Measurements from ENCODE around the gene KDM8.
A peak's percentile ranks its signal among the peaks of the same experiment; 100 is the strongest.

The KDM8 gene

DNA sequence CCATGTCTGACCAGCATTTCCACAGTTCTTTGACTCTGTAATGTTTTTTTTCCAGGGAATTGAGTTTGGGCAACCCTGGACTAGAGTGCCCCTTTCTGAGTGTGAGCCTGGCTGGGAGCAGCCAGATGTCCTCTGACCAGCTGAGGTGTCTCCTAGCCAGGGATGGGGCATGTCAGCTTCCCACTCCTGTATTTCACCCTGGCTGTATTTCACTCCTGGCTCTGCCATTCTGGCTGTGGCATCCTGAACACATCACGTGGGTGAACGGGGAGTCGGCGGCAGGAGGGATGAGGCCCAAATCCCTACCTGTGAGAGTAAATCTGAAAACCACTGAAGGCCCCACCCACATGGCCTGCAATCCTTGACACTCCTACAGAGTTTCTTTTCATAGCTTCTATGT, 31.3 kb downstream of the KDM8 start:
- peaks cover 7% of the 10 kb centered on the region; the same call in 1 of the 2 replicates for H3F3A ChIP-seq (ENCODE audit: low read depth)
- no peaks in the 10 kb centered on the region for H3K27me3 ChIP-seq (ENCODE audit: insufficient read depth, low read length, poor library complexity, severe bottlenecking)
- H3K9me3 ChIP-seq (ENCODE audit: insufficient read depth, low read depth, low read length): no peaks in the 10 kb centered on the region
- peaks cover 8% of the 10 kb centered on the region; the same call in 1 of the 2 replicates for H3K79me2 ChIP-seq (ENCODE audit: insufficient read depth, low read length)
- peak overlapping the region; percentile 63 for H3K4me2 ChIP-seq (ENCODE audit: low read depth, low read length, poor library complexity, severe bottlenecking)
- H3K9ac ChIP-seq (ENCODE audit: low read depth, low read length, poor library complexity, severe bottlenecking): peak overlapping the region; percentile 67
- H2AFZ ChIP-seq (ENCODE audit: low read length): no peak overlapping the region
- no peak for TF ChIP-seq EZH2phosphoT487 (IDR thresholded peaks at IDR 0.05; ENCODE audit: borderline replicate concordance)
- TF ChIP-seq, protein P1, sequence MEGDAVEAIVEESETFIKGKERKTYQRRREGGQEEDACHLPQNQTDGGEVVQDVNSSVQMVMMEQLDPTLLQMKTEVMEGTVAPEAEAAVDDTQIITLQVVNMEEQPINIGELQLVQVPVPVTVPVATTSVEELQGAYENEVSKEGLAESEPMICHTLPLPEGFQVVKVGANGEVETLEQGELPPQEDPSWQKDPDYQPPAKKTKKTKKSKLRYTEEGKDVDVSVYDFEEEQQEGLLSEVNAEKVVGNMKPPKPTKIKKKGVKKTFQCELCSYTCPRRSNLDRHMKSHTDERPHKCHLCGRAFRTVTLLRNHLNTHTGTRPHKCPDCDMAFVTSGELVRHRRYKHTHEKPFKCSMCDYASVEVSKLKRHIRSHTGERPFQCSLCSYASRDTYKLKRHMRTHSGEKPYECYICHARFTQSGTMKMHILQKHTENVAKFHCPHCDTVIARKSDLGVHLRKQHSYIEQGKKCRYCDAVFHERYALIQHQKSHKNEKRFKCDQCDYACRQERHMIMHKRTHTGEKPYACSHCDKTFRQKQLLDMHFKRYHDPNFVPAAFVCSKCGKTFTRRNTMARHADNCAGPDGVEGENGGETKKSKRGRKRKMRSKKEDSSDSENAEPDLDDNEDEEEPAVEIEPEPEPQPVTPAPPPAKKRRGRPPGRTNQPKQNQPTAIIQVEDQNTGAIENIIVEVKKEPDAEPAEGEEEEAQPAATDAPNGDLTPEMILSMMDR (conservative IDR thresholded peaks at IDR 0.05; ENCODE audit: low read length): no peak
- no peaks in the 10 kb centered on the region for H3K9me2 ChIP-seq (replicated peaks; ENCODE audit: low read depth, low read length)
- H3K4me1 ChIP-seq (ENCODE audit: insufficient read depth, low read length, poor library complexity, severe bottlenecking): peaks cover 84% of the 10 kb centered on the region
- H3K36me3 ChIP-seq (ENCODE audit: insufficient read depth, low read length): no peaks in the 10 kb centered on the region
- no peaks in the 10 kb centered on the region for H4K20me1 ChIP-seq (ENCODE audit: insufficient read depth, low read length, poor library complexity, severe bottlenecking)
- peak overlapping the region; percentile 54 for H3K4me3 ChIP-seq (ENCODE audit: low read length, poor library complexity, severe bottlenecking)

DNA sequence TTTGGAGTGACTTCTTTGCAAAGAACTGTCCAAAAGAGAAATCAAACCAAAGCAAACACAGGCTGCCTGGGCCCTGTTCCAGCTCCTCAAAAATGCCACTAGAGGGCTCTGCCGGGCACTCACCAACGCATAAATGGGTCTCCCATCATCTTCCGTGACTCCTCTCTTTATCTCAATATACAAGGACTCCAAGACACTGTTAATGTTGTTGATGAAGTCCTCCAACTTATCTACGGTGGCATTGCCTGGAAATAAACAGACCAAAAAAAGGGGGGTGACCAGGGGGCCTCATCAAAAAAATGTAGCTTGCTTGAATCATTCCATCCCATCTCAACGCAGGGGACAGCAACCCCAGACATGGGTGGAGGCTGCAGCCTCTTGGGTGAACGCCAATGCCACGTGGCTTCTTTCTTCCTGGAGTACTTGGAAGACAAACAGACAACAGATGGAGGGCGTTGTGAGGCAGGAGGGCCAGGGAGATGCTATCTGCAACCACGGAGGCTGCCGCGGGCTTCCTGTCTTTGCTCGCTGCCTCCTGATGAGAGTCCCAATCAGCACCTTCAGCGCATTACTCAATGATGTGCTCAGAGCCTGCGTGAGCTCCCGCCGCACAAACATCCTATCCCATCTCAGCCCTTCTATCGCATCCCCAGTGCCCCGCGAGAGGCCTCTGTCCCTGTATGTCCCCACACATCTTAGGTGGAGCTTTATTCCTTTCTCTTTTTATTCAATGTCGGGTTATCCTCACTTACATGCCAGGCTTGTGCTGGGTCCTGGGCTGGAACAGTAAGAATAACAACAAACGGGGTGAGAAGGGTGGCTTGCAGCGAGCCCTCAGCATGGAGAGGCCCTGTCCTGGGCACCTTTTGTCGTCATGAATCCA, 32.0 kb downstream of the KDM8 start:
- Histone ChIP-seq H3K9me3 (ENCODE audit: insufficient read depth, low read depth, low read length) (no peaks in the 10 kb centered on the region), H4K20me1 (ENCODE audit: insufficient read depth, low read length, poor library complexity, severe bottlenecking) (no peaks in the 10 kb centered on the region), H3K36me3 (ENCODE audit: insufficient read depth, low read length) (no peaks in the 10 kb centered on the region), H3K9ac (ENCODE audit: low read depth, low read length, poor library complexity, severe bottlenecking) (peak overlapping the region; percentile 67), H3K79me2 (ENCODE audit: insufficient read depth, low read length) (peaks cover 8% of the 10 kb centered on the region; the same call in 1 of the 2 replicates), H3K9me2 (replicated peaks; ENCODE audit: low read depth, low read length) (no peaks in the 10 kb centered on the region), H3K4me1 (ENCODE audit: insufficient read depth, low read length, poor library complexity, severe bottlenecking) (peaks cover 82% of the 10 kb centered on the region), H3K27me3 (ENCODE audit: insufficient read depth, low read length, poor library complexity, severe bottlenecking) (no peaks in the 10 kb centered on the region), H3F3A (ENCODE audit: low read depth) (peaks cover 7% of the 10 kb centered on the region; the same call in 1 of the 2 replicates), H3K4me3 (ENCODE audit: low read length, poor library complexity, severe bottlenecking) (peak overlapping the region; percentile 54), H3K4me2 (ENCODE audit: low read depth, low read length, poor library complexity, severe bottlenecking) (peak overlapping the region; percentile 63), H2AFZ (ENCODE audit: low read length) (peak overlapping the region; percentile 72)
- TF ChIP-seq, protein P1 (conservative IDR thresholded peaks at IDR 0.05; ENCODE audit: low read length): peak; percentile 96
- TF ChIP-seq EZH2phosphoT487 (IDR thresholded peaks at IDR 0.05; ENCODE audit: borderline replicate concordance): no peak

DNA sequence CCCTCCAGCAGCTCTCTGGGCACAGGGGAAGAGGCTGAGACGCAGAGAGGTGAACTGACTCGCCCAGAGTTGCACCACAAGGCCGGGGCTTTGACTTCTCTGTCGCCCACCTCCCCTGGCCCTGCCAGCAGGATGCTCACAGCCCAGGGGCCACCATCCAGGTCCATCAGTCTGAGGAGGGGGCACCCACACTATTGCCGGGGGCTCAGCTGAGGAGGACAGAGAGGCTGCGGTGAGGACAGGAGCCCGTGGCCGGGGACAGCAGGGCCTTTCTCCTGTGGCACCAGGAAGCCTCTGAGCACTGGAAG, 32.6 kb downstream of the KDM8 start:
- Histone ChIP-seq H2AFZ (ENCODE audit: low read length) (0 out of 2 replicates have a peak overlapping the region, but pooled peaks have one; percentile 72), H3F3A (ENCODE audit: low read depth) (peaks cover 7% of the 10 kb centered on the region; the same call in 1 of the 2 replicates), H4K20me1 (ENCODE audit: insufficient read depth, low read length, poor library complexity, severe bottlenecking) (no peaks in the 10 kb centered on the region), H3K9me2 (replicated peaks; ENCODE audit: low read depth, low read length) (no peaks in the 10 kb centered on the region), H3K27me3 (ENCODE audit: insufficient read depth, low read length, poor library complexity, severe bottlenecking) (no peaks in the 10 kb centered on the region), H3K4me3 (ENCODE audit: low read length, poor library complexity, severe bottlenecking) (peak overlapping the region; percentile 54), H3K36me3 (ENCODE audit: insufficient read depth, low read length) (no peaks in the 10 kb centered on the region), H3K4me1 (ENCODE audit: insufficient read depth, low read length, poor library complexity, severe bottlenecking) (peaks cover 80% of the 10 kb centered on the region), H3K9ac (ENCODE audit: low read depth, low read length, poor library complexity, severe bottlenecking) (peak overlapping the region; percentile 67), H3K9me3 (ENCODE audit: insufficient read depth, low read depth, low read length) (no peaks in the 10 kb centered on the region), H3K4me2 (ENCODE audit: low read depth, low read length, poor library complexity, severe bottlenecking) (peak overlapping the region; percentile 63), H3K79me2 (ENCODE audit: insufficient read depth, low read length) (peaks cover 8% of the 10 kb centered on the region; the same call in 1 of the 2 replicates)
- no peak for TF ChIP-seq EZH2phosphoT487 (IDR thresholded peaks at IDR 0.05; ENCODE audit: borderline replicate concordance)
- TF ChIP-seq, protein P1 (conservative IDR thresholded peaks at IDR 0.05; ENCODE audit: low read length): no peak
